Endothelial cell of umbilical vein (primary cell): ENCODE data around the gene MDP1.

Experiments
- EZH2 ChIP-seq: IDR thresholded peaks from 2 replicates; pipeline ENCODE4 v1.6.1; 2012; ENCODE audit warnings: borderline replicate concordance, low read depth, mild to moderate bottlenecking, moderate library complexity, low read length, inconsistent platforms; ENCODE audit not compliant: severe bottlenecking
- FOS ChIP-seq: IDR thresholded peaks from 2 replicates; pipeline ENCODE4 v1.6.1; 2011; ENCODE audit warnings: mild to moderate bottlenecking, low read length, moderate library complexity, borderline replicate concordance; ENCODE audit not compliant: insufficient read depth
- MYC ChIP-seq: IDR thresholded peaks from one replicate; pipeline ENCODE4 v1.6.1; 2011; ENCODE audit warnings: mild to moderate bottlenecking, low read depth, low read length
- POLR2A ChIP-seq: IDR thresholded peaks from 2 replicates; pipeline ENCODE4 v1.6.1; 2012; ENCODE audit warnings: low read depth, mild to moderate bottlenecking, control low read depth, low read length
- TF ChIP-seq, protein P1 (sequence below), 2 donors: IDR thresholded peaks; 1 replicate in 1 of 2; 2 replicates in 1 of 2; pipeline ENCODE4 v1.5.1; 2011; ENCODE audit warnings: low read length in 2 of 2, mild to moderate bottlenecking in 2 of 2, moderate library complexity in 2 of 2, control low read depth in 1 of 2, inconsistent platforms in 1 of 2, low read depth in 1 of 2; ENCODE audit not compliant: insufficient read depth in 1 of 2; ENCODE audit errors: extremely low read depth in 1 of 2

DNA sequence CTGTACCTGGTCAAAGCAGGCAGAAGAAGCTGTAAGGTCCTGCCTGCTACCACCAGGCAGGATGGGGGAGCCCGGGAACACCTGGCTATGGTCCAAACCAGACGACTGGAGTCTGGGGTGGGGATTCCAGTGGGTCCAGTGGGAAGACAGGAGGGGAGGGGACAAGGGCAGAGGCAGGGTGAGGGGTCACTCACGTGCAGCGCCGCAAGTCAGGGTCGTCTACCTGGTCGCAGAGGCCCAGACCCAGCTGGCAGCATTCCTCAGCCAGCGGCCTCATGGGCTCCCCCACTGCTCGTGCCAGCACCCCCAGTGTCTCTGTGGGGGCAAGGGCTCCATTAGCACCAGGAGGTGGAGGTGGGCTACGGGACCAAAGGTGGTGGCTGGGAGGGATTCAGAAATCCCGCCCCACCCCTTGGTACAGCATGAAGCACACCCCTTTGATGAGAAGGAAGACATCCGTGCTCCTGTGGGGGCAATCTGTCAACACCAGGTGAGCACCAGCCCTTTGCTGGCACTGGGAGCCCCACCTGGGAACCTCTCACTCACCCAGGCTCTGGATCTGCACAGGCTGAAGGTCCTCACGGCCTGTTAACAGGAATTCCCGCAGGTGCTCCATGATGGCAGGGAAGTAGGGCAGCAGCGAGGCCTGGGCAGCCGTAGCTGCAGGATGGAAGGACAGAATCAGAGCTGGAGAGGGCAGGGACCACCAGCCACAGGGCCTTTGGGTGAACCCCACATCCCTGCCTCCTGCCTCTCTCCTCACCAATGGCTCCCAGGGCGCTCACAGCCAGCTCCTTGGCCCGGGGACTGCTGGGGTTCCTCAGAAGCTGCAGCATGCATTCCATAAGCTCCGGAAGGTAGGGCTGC, 31.5 kb downstream of the MDP1 start:
- TF ChIP-seq EZH2 (no peak), POLR2A (no peak), FOS (no peak), MYC (no peak)
- TF ChIP-seq, protein P1, sequence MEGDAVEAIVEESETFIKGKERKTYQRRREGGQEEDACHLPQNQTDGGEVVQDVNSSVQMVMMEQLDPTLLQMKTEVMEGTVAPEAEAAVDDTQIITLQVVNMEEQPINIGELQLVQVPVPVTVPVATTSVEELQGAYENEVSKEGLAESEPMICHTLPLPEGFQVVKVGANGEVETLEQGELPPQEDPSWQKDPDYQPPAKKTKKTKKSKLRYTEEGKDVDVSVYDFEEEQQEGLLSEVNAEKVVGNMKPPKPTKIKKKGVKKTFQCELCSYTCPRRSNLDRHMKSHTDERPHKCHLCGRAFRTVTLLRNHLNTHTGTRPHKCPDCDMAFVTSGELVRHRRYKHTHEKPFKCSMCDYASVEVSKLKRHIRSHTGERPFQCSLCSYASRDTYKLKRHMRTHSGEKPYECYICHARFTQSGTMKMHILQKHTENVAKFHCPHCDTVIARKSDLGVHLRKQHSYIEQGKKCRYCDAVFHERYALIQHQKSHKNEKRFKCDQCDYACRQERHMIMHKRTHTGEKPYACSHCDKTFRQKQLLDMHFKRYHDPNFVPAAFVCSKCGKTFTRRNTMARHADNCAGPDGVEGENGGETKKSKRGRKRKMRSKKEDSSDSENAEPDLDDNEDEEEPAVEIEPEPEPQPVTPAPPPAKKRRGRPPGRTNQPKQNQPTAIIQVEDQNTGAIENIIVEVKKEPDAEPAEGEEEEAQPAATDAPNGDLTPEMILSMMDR (IDR thresholded peaks at IDR 0.05; ENCODE audit: extremely low read depth in 1 of 2, insufficient read depth in 1 of 2, low read depth in 1 of 2, low read length in 2 of 2): no peak
